ENCODE results near the gene ETHE1. TPM values are rescaled to one million over a fixed set of nuclear protein-coding genes. Genes with fewer than 3 reads are reported as not detected.

Gene ETHE1
- total and polyA plus RNA-seq, 2 of the 8 experiments (the other 6 are each of a cell fraction or from before 2014, with no cell fraction given) = 19.9 to 96.0 TPM

DNA sequence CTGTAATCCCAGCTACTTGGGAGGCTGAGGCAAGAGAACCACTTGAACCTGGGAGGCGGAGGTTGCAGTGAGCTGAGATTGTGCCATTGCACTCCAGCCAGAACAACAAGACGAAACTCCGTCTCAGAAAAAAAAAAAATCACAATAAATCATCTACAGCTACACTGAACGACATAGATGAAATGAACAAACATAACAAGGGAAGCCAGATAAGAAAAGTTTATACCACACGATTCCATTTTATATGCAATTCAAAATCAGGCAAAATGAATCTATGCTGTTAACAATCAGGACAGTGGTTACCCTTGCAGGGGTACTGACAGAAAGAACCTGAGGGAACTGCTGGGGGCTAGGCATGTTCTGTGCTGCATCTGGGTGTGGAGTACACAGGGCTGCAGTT is 42.7 kb upstream of the ETHE1 start:
- Histone ChIP-seq H2BK20ac (ENCODE audit: low read length) (no peak overlapping the region), H3K56ac (replicated peaks; ENCODE audit: insufficient read length, low read depth, low read length) (no peak overlapping the region), H2AK5ac (ENCODE audit: low read depth, low read length) (no peak overlapping the region), H3K36me3 (ENCODE audit: control insufficient read depth in 2 of 4, insufficient read depth in 4 of 4, low read length in 3 of 4) (no peaks in the 10 kb centered on the region; a peak in 2 of 8 replicates), H2BK120ac (replicated peaks; ENCODE audit: low read depth, low read length) (no peak overlapping the region), H4K5ac (ENCODE audit: insufficient read length, low read depth, low read length) (no peak overlapping the region), H3K9me3 (ENCODE audit: insufficient read depth in 2 of 2, low read depth in 1 of 2, low read length in 1 of 2) (no peaks in the 10 kb centered on the region), H2BK15ac (ENCODE audit: low read length) (no peak overlapping the region), H3K4ac (replicated peaks; ENCODE audit: insufficient read length, low read depth, low read length) (no peak overlapping the region), H4K91ac (replicated peaks; ENCODE audit: insufficient read length, low read length) (no peak overlapping the region), H3K23ac (ENCODE audit: insufficient read length) (no peak overlapping the region), H3K4me2 (ENCODE audit: insufficient read depth in 1 of 2, low read depth in 2 of 2, low read length in 2 of 2) (0 out of 4 replicates have a peak overlapping the region, but pooled peaks of 1 of the 2 experiments have one; percentile 18), H2BK5ac (ENCODE audit: low read depth, low read length) (no peak overlapping the region), H3K79me1 (ENCODE audit: low read depth, low read length) (peaks cover 7% of the 10 kb centered on the region), H3K4me1 (replicated peaks in 1 of 4; ENCODE audit: control insufficient read depth in 3 of 4, insufficient read depth in 4 of 4, low read length in 3 of 4) (peaks cover 0 to 6% (median 3%) of the 10 kb centered on the region in 4 experiments; a peak in 4 of 7 replicates), H3K27me3 (replicated peaks in 1 of 4; ENCODE audit: control insufficient read depth in 3 of 4, extremely low read depth in 1 of 4, insufficient read depth in 3 of 4, low read length in 3 of 4) (no peaks in the 10 kb centered on the region), H3K4me3 (ENCODE audit: extremely low read depth in 1 of 4, insufficient read depth in 2 of 4, low read depth in 3 of 4, low read length in 4 of 4) (no peak overlapping the region), H3K27ac (ENCODE audit: low read depth, low read length) (no peak overlapping the region), H3K9ac (replicated peaks in 1 of 4; ENCODE audit: extremely low read depth in 1 of 4, low read depth in 3 of 4, low read length in 3 of 4) (no peak overlapping the region), H2BK12ac (ENCODE audit: low read depth, low read length) (no peak overlapping the region), H4K20me1 (replicated peaks in 1 of 2; ENCODE audit: control insufficient read depth in 1 of 2, insufficient read depth in 2 of 2, low read length in 2 of 2) (peaks cover 0 to 4% of the 10 kb centered on the region in 2 experiments), H3K23me2 (ENCODE audit: low read depth, low read length) (no peaks in the 10 kb centered on the region), H2AFZ (ENCODE audit: low read length) (no peak overlapping the region), H3K79me2 (ENCODE audit: control insufficient read depth in 1 of 2, insufficient read depth in 2 of 2, low read length in 2 of 2) (peaks cover 0 to 5% of the 10 kb centered on the region in 2 experiments; a peak in 2 of 4 replicates), H3K18ac (ENCODE audit: extremely low read depth, low read length) (no peak overlapping the region), H4K8ac (ENCODE audit: extremely low read depth, insufficient read depth, low read length) (no peak overlapping the region), H3K14ac (ENCODE audit: insufficient read length) (no peak overlapping the region)
- DNase-seq (ENCODE audit: low read depth in 1 of 2, low spot score in 2 of 2) (no peak), FAIRE-seq (no peak)
- 92% methylated on average over 5 of the region's 5 CpGs; no CpG with 5 or more reads in 1 of the 2 experiments for WGBS, 2 experiments (ENCODE audit: extremely low coverage in 1 of 2, insufficient coverage in 1 of 2, insufficient read length in 1 of 2, insufficient replicate concordance in 2 of 2, low coverage in 1 of 2, low lambda C conversion rate in 2 of 2, missing lambda C conversion rate in 1 of 2)
- POLR2A ChIA-PET (ENCODE audit: partially characterized antibody) = interaction anchor here (1.0 to 1.4 kb wide), 5 partner anchors 15 to 89 kb away, joined by 3 to 4 read pairs (median 3); partner anchors contain the start of gene ZNF575
- CTCF ChIA-PET (ENCODE audit: partially characterized antibody) = interaction anchor here (0.9 to 9.3 kb wide), 10 partner anchors 8 to 89 kb away, joined by 3 to 82 read pairs (median 4); no protein-coding TSS in a partner anchor
- TF ChIP-seq JUN (IDR thresholded peaks at IDR 0.05; ENCODE audit: low read depth, low read length) (no peak), ASH2L (IDR thresholded peaks at IDR 0.05; ENCODE audit: low read length) (no peak), ATF3 (IDR thresholded peaks at IDR 0.05; ENCODE audit: insufficient read depth, low read depth, low read length) (no peak), RFX5 (IDR thresholded peaks at IDR 0.05; ENCODE audit: borderline replicate concordance, low read depth, low read length) (no peak), NANOG (IDR thresholded peaks at IDR 0.05; ENCODE audit: insufficient read depth, low read depth, low read length, poor library complexity, severe bottlenecking) (no peak), CHD1 (IDR thresholded peaks at IDR 0.05; ENCODE audit: low read depth, low read length) (no peak), RBBP5 (IDR thresholded peaks at IDR 0.05; ENCODE audit: borderline replicate concordance, low read depth, low read length) (no peak), TCF12 (IDR thresholded peaks at IDR 0.05; ENCODE audit: low read depth, low read length) (no peak), CTBP2 (IDR thresholded peaks at IDR 0.05; ENCODE audit: borderline replicate concordance, insufficient read depth, insufficient read length, low read length) (no peak), SAP30 (IDR thresholded peaks at IDR 0.05; ENCODE audit: insufficient read depth, insufficient replicate concordance, low read length) (no peak)
- TF ChIP-seq, protein P1, sequence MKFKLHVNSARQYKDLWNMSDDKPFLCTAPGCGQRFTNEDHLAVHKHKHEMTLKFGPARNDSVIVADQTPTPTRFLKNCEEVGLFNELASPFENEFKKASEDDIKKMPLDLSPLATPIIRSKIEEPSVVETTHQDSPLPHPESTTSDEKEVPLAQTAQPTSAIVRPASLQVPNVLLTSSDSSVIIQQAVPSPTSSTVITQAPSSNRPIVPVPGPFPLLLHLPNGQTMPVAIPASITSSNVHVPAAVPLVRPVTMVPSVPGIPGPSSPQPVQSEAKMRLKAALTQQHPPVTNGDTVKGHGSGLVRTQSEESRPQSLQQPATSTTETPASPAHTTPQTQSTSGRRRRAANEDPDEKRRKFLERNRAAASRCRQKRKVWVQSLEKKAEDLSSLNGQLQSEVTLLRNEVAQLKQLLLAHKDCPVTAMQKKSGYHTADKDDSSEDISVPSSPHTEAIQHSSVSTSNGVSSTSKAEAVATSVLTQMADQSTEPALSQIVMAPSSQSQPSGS (IDR thresholded peaks at IDR 0.05; ENCODE audit: low read length) = no peak

Data from H1 (cell line).